OCI-LY3 (cell line): Measurements from ENCODE around the gene TCAIM.

Source experiments
- H2AFZ ChIP-seq: fragments of 200-600, 300-600 bp; shearing (Covaris generic); 2 replicates; pipeline ENCODE4 v1.6.0; 2014; ENCODE audit warnings: antibody characterized with exemption, low read depth, low read length
- H3K27ac ChIP-seq: fragments of 200-600, 300-600 bp; sonication (generic); 2 replicates; pipeline ENCODE4 v1.5.1; 2014; ENCODE audit warnings: mild to moderate bottlenecking, low read length, moderate library complexity, mixed read lengths
- H3K27me3 ChIP-seq: fragments of 200-600, 300-600 bp; sonication (generic); 2 replicates; pipeline ENCODE4 v1.6.1; 2014; ENCODE audit warnings: low read depth, low read length, mixed read lengths
- H3K36me3 ChIP-seq: fragments of 200-600, 300-600 bp; sonication (generic); replicated peaks from 2 replicates; pipeline ENCODE3; 2014; ENCODE audit warnings: low read depth, low read length, mixed read lengths
- H3K4me1 ChIP-seq: fragments of 300-600, 200-600 bp; sonication (generic); 2 replicates; pipeline ENCODE4 v1.6.1; 2014; ENCODE audit warnings: low read length, mixed read lengths
- H3K4me2 ChIP-seq: fragments of 200-600, 300-600 bp; sonication (generic); 2 replicates; pipeline ENCODE4 v1.6.1; 2014; ENCODE audit warnings: low read length, mixed read lengths
- H3K4me3 ChIP-seq: fragments of 300-600, 200-600 bp; sonication (generic); 2 replicates; pipeline ENCODE4 v1.5.1; 2014; ENCODE audit warnings: antibody characterized with exemption, mild to moderate bottlenecking, low read length, moderate library complexity
- H3K79me2 ChIP-seq: fragments of 300-600, 200-600 bp; shearing (Covaris generic); 2 replicates; pipeline ENCODE4 v1.6.1; 2014; ENCODE audit warnings: mild to moderate bottlenecking, low read length, mixed read lengths
- H3K9ac ChIP-seq: fragments of 300-600, 200-600 bp; shearing (Covaris generic); 2 replicates; pipeline ENCODE4 v1.6.0; 2014; ENCODE audit warnings: mild to moderate bottlenecking, low read length, moderate library complexity
- H3K9me3 ChIP-seq: fragments of 200-600, 300-600 bp; shearing (Covaris generic); 2 replicates; pipeline ENCODE4 v1.6.1; 2014; ENCODE audit warnings: low read length, mixed read lengths; ENCODE audit not compliant: insufficient read depth
- H4K20me1 ChIP-seq: fragments of 200-600, 300-600 bp; sonication (generic); 2 replicates; pipeline ENCODE4 v1.6.1; 2016; ENCODE audit warnings: low read length, mixed read lengths; ENCODE audit not compliant: insufficient read depth
- EZH2phosphoT487 ChIP-seq: fragments of 200-600 bp; shearing (Covaris generic); IDR thresholded peaks from 2 replicates; pipeline ENCODE4 v1.6.1; 2018; ENCODE audit warnings: antibody characterized with exemption, mixed run types, low read depth
- TF ChIP-seq, protein P1 (sequence below): fragments of 200-600, 300-600 bp; sonication (generic); IDR thresholded peaks from 2 replicates; pipeline ENCODE4 v1.5.1; 2014; ENCODE audit warnings: antibody characterized with exemption, low read length, low read depth

The TCAIM gene

DNA sequence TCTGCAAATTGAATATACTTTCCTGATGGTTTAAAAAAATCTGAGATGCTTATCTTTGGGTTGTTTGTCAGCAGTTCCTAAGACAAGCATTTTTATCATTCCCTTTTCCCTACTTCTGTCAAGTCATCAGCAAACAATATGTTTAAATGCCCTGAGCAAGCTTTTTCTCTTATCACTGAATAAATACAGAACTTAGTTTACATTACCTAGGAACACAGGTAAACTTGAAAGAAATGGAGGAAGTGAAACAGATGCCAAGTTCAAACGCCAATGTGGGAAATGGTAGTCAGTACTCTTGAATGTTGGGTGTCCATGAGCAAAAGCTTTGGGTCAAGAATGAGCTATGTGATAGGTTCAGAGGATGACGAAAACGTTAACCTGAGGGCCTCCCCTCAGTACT is 17.2 kb upstream of the TCAIM start:
- no peaks in the 10 kb centered on the region for H4K20me1 ChIP-seq
- no peaks in the 10 kb centered on the region for H3K79me2 ChIP-seq
- H3K4me3 ChIP-seq: no peak overlapping the region
- TF ChIP-seq, protein P1, sequence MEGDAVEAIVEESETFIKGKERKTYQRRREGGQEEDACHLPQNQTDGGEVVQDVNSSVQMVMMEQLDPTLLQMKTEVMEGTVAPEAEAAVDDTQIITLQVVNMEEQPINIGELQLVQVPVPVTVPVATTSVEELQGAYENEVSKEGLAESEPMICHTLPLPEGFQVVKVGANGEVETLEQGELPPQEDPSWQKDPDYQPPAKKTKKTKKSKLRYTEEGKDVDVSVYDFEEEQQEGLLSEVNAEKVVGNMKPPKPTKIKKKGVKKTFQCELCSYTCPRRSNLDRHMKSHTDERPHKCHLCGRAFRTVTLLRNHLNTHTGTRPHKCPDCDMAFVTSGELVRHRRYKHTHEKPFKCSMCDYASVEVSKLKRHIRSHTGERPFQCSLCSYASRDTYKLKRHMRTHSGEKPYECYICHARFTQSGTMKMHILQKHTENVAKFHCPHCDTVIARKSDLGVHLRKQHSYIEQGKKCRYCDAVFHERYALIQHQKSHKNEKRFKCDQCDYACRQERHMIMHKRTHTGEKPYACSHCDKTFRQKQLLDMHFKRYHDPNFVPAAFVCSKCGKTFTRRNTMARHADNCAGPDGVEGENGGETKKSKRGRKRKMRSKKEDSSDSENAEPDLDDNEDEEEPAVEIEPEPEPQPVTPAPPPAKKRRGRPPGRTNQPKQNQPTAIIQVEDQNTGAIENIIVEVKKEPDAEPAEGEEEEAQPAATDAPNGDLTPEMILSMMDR: no peak
- no peak for TF ChIP-seq EZH2phosphoT487
- H3K36me3 ChIP-seq: no peaks in the 10 kb centered on the region
- no peak overlapping the region for H3K27ac ChIP-seq
- peaks cover 6% of the 10 kb centered on the region; the same call in 1 of the 2 replicates for H3K27me3 ChIP-seq
- H2AFZ ChIP-seq: no peak overlapping the region
- H3K9ac ChIP-seq: no peak overlapping the region
- H3K4me1 ChIP-seq: no peaks in the 10 kb centered on the region
- no peaks in the 10 kb centered on the region for H3K9me3 ChIP-seq
- H3K4me2 ChIP-seq: no peak overlapping the region

DNA sequence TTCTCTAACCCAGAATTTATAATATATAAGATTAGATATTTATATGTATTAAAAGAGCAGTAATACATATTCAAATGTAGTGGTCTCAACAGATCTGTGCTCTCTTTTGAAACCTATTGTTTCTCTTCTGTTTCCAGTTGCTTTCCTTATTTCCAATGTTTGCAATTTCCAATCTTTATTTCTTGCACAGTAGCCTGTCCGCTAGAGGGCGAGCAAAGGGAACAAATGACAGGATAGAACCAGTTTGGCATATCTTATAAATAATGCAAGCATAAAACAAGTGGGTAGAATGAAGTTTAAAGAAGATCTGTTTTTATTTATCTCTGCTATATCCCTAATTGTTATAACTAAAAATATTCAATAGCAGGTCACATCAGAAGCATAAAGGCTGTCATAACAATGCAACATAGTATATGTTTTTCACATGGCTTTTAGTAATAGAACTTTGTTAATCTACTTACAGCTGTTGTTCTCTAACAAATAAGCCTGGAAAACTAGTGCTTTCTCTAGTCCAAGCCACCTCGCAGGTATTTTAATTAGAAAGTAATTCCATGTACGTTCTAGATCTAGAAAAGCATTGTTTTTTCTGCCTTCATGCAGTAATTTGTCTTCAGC is 15.1 kb upstream of the TCAIM start:
- no peaks in the 10 kb centered on the region for H3K9me3 ChIP-seq
- no peak overlapping the region for H3K9ac ChIP-seq
- H3K4me2 ChIP-seq: no peak overlapping the region
- H2AFZ ChIP-seq: no peak overlapping the region
- peaks cover 6% of the 10 kb centered on the region; the same call in 1 of the 2 replicates for H3K27me3 ChIP-seq
- no peak overlapping the region for H3K27ac ChIP-seq
- TF ChIP-seq, protein P1: peak; percentile 95
- no peak for TF ChIP-seq EZH2phosphoT487
- no peaks in the 10 kb centered on the region for H4K20me1 ChIP-seq
- no peaks in the 10 kb centered on the region for H3K4me1 ChIP-seq
- H3K79me2 ChIP-seq: no peaks in the 10 kb centered on the region
- H3K4me3 ChIP-seq: no peak overlapping the region
- no peaks in the 10 kb centered on the region for H3K36me3 ChIP-seq

DNA sequence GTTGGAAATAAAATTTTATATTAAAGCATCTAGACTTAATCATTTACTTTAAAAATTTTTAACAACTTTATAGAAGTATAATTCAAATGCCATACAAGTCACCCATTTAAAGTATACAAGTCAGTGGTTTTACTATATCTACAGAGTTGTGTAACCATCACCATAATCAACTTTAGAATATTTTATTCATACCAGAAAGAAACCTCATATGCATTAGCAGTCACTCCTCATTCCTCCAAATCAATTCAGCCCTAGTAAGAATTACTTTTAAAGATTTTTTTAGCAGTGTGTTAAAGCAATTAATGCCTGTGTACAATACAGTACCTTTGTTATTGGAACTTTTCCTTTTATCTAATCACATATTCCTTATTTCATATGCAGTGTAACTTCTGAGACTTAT is 14.0 kb upstream of the TCAIM start:
- Histone ChIP-seq H3K4me3 (no peak overlapping the region), H3K4me1 (no peaks in the 10 kb centered on the region)
- TF ChIP-seq, protein P1: no peak
- no peak for TF ChIP-seq EZH2phosphoT487

DNA sequence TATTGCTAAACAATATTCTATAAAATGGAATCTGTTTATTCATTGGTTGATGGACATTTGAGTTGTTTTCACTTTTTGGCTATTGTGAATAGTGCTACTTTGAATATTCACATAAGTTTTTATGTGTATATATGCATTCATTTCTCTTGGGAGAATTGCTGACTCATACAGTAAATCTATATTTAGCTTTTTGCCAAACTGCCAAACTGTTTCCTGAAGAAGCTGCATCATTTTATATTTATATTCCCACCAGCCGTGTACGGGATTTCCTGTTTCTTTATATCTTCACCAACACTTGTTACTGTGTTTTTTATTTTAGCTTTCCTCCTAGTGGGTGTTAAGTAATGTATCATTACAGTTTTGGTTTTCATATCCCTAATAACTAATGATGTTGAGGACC is 12.5 kb upstream of the TCAIM start:
- Histone ChIP-seq H3K4me3 (no peak overlapping the region), H3K27me3 (peaks cover 6% of the 10 kb centered on the region; the same call in 1 of the 2 replicates), H3K27ac (no peak overlapping the region), H2AFZ (no peak overlapping the region), H3K4me1 (no peaks in the 10 kb centered on the region), H4K20me1 (no peaks in the 10 kb centered on the region), H3K9ac (no peak overlapping the region), H3K79me2 (no peaks in the 10 kb centered on the region), H3K4me2 (no peak overlapping the region), H3K36me3 (no peaks in the 10 kb centered on the region), H3K9me3 (no peaks in the 10 kb centered on the region)
- TF ChIP-seq EZH2phosphoT487: no peak
- TF ChIP-seq, protein P1: no peak

More for the DNA sequence above, 14.0 kb upstream of the TCAIM start:
- Histone ChIP-seq H3K27ac (no peak overlapping the region), H2AFZ (no peak overlapping the region), H3K79me2 (no peaks in the 10 kb centered on the region), H3K27me3 (peaks cover 6% of the 10 kb centered on the region; the same call in 1 of the 2 replicates), H3K9me3 (no peaks in the 10 kb centered on the region), H3K9ac (no peak overlapping the region), H4K20me1 (no peaks in the 10 kb centered on the region), H3K36me3 (no peaks in the 10 kb centered on the region), H3K4me2 (no peak overlapping the region)
